SK-MEL-5 (cell line): Measurements from ENCODE around the gene TAF6. TPM values are rescaled to one million over a fixed set of nuclear protein-coding genes. Genes with fewer than 3 reads are reported as not detected.

ENCODE experiments used
- DNase-seq: peaks from one replicate; pipeline ENCODE4 v3.0.0-alpha.2; 2016; ENCODE audit warnings: low read depth, low spot score
- in situ Hi-C: cut with HindIII; loops from 2 replicates; pipeline ENCODE4 v1.10.0; 2016; ENCODE audit warnings: low sequenced_read_pairs, high pct_unique_total_duplicates, low pct_unique_long_range_greater_than_20kb
- small RNA-seq, 2 experiments: library from RNA; depleted of rRNA; stranded (forward); fragments of <200 nt; gene quantifications; one replicate each; pipeline ENCODE3, GENCODE V24; 2014
- total RNA-seq: library from RNA; depleted of rRNA; stranded (reverse); fragments of >200 nt; shearing (Covaris generic); gene quantifications from 2 replicates; pipeline ENCODE4 v1.2.3, GENCODE V29; 2014; rRNA removed

The TAF6 gene
- total RNA-seq, 1 experiment from 2014 or later: 27.3 TPM

DNA sequence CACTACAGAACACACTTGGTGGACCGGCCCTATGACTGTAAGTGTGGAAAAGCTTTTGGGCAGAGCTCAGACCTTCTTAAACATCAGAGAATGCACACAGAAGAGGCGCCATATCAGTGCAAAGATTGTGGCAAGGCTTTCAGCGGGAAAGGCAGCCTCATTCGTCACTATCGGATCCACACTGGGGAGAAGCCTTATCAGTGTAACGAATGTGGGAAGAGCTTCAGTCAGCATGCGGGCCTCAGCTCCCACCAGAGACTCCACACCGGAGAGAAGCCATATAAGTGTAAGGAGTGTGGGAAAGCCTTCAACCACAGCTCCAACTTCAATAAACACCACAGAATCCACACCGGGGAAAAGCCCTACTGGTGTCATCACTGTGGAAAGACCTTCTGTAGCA is 55.0 kb downstream of the TAF6 start:
- in situ Hi-C loops: no loop called here
- no peak for DNase-seq

DNA sequence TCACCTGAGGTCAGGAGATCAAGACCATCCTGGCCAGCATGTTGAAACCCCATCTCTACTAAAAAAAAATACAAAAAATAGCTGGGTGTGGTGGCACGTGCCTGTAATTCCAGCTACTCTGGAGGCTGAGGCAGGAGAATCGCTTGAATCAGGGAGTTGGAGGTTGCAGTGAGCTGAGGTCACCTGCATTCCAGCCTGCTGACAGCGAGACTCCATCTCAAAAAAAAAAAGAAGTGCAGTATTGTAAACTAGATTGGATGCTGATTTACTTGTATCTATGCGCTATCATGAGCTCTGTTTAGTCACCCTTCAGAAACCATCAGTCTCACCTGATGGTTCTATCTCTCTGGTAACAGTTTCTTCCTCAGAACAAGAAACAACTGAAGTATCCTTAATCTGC is 55.8 kb downstream of the TAF6 start:
- in situ Hi-C loops: no loop called here
- DNase-seq: no peak

DNA sequence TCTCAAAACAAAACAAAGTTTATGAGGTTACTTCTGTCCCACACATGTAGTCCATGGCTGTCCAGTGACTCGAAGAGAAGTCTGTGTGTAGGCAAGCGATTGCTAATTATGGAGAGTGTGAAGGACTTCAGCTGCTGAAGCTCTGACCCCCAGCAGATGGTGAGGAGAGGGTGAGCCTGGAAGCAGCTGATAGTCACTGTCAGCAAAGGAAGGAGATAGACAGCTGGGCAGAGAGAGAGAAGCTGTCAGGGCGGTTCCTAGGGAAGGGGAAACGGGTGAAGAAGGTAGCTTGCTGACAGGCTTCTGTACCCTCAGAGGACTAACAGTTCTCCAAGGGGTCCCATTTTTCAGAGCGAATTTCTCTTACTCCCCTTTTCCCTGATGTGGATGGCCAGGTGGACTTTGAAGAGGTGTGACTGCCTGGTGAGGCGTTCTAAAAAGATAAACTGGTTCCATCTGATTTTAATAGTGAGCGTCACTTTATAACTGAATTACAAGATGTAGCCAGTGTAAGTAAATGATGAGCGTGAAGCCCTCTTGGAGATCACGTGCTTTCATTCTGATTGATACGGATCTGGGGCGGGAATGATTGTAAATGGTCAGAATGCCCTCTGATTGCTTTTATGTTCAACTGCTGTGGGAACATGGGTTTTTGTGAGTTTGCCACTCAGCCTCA is 57.5 kb downstream of the TAF6 start:
- in situ Hi-C loops: no loop called here
- no peak for DNase-seq

DNA sequence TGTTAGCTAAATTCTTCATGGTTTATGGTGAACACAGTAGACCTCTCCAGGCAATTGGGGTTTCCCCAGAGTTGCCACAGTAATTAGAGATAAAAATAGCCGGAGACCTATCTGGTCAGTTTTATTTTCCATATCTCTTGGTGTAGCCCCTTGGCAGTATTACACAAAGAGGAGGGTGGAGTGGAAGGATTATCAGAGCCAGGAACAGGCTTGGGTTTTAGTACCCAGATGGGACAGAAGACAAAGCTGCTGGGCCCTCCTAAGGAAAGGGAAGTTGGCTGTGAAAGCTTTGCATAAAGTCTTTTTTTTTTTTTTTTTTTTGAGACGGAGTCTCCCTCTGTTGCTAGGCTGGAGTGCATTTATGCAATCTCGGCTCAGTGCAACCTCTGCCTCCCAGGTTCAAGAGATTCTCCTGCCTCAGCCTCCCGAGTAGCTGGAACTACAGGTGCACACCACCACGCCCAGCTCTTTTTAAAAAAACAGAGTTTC is 59.9 kb downstream of the TAF6 start:
- in situ Hi-C loops: no loop called here

More for the DNA sequence above, 59.9 kb downstream of the TAF6 start:
- no peak for DNase-seq

Small RNA genes lying within 50 kb of the gene (small RNA-seq; reads per million reads assigned to genes)
- gene MIR106B (1.3 to 31.6 reads per million in 2 experiments), gene MIR25 (7.7 to 617 reads per million in 2 experiments), gene MIR93 (3.1 to 195 reads per million in 2 experiments)

Other genes with a start within 250 kb of the TAF6 start
- not detected in 2 replicates for gene OR2AE1, start 242.3 kb downstream of the TAF6 start, total RNA-seq
- not detected in 2 replicates for gene TRIM4, start 199.8 kb downstream of the TAF6 start, total RNA-seq
- gene GJC3, start 189.7 kb downstream of the TAF6 start, total RNA-seq: 0.29 and 1.0 TPM in 2 replicates
- gene AZGP1, start 143.3 kb downstream of the TAF6 start, total RNA-seq: 1.1 and 1.8 TPM in 2 replicates
- 34.7 and 37.2 TPM in 2 replicates for gene ZKSCAN1, start 103.8 kb downstream of the TAF6 start, total RNA-seq
- gene ZSCAN21, start 69.6 kb downstream of the TAF6 start, total RNA-seq: 21.3 and 22.8 TPM in 2 replicates
- gene ZNF3, start 37.6 kb downstream of the TAF6 start, total RNA-seq: 32.0 and 35.2 TPM in 2 replicates
- 75.2 and 80.9 TPM in 2 replicates for gene COPS6, start 30.4 kb downstream of the TAF6 start, total RNA-seq
- gene MCM7, start 18.0 kb downstream of the TAF6 start, total RNA-seq: 163 and 176 TPM in 2 replicates
- 15.9 and 16.4 TPM in 2 replicates for gene AP4M1, start 17.7 kb downstream of the TAF6 start, total RNA-seq
- 21.7 and 21.9 TPM in 2 replicates for gene CNPY4, start 276 bp upstream of the TAF6 start, total RNA-seq
- gene MBLAC1, start 7.6 kb upstream of the TAF6 start, total RNA-seq: 2.2 and 4.1 TPM in 2 replicates
- gene LAMTOR4, start 29.6 kb upstream of the TAF6 start, total RNA-seq: 165 and 169 TPM in 2 replicates
- gene TRAPPC14, start 39.4 kb upstream of the TAF6 start, total RNA-seq: 11.2 and 14.1 TPM in 2 replicates
- gene GAL3ST4, start 49.3 kb upstream of the TAF6 start, total RNA-seq: 1.9 and 2.6 TPM in 2 replicates
- gene GPC2, start 58.0 kb upstream of the TAF6 start, total RNA-seq: 3.2 and 4.7 TPM in 2 replicates
- gene STAG3, start 58.6 kb upstream of the TAF6 start, total RNA-seq: 3.4 and 5.7 TPM in 2 replicates
- gene PVRIG, start 100.6 kb upstream of the TAF6 start, total RNA-seq: not detected in 2 replicates
- 0.05 TPM in 1 of 2 replicates, not detected in the other for gene SPDYE3, start 188.3 kb upstream of the TAF6 start, total RNA-seq
- 41.6 and 42.5 TPM in 2 replicates for gene PILRB, start 238.8 kb upstream of the TAF6 start, total RNA-seq